Fibroblast of mammary gland (primary cell): ENCODE data around the gene HIC1.

ENCODE experiments used
- DNase-seq: peaks from one replicate; pipeline ENCODE4 v3.0.0-alpha.2; 2010; ENCODE audit warnings: low read depth
- H3K4me3 ChIP-seq: 2 replicates; pipeline ENCODE4 v1.5.1; 2011; ENCODE audit warnings: low read depth, mild to moderate bottlenecking, low read length, moderate library complexity; ENCODE audit not compliant: control insufficient read depth
- CTCF ChIP-seq: conservative IDR thresholded peaks from 2 replicates; pipeline ENCODE4 v1.5.1; 2011; ENCODE audit warnings: low read depth, low read length, inconsistent platforms; ENCODE audit not compliant: control insufficient read depth, insufficient read depth

HIC1 gene

DNA sequence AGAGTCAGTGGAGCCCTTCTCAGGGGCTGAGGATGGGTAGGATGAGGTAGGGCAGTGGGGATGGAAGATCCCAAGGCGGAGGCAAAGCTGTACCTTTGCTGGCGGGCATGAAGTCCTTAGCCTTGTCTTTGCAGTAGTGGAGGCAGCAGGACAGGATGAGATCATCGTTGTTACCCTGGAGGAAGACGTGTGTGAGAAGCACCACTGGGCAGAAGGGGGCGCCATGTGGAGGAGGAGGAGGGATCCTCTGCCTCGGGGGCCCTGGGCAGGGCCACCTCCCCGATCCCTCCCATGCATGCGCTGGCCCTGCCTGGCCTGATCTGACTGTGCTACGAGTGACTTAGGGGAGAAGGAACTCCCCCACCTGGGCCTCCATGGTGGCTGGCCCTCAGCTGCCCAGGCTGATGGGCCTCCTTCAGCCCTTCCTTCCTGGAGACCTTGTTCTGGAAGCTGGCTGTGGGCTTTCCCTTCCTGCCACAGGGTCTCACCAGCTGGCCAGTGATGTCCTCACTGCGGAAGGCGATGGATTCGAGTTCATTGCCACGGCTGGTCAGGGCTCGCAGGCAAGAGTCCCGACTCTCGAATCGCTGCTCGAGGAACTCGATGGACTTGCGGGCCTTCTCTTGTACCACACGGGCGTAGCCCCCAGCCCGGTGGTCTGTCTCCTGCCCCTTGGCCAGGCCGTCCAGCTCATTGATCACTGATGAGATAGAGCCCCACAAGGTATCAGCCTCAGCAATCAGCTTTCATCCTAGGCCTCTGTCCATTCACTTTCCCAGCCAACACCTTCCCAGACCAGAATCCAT lies 10.3 kb downstream of the HIC1 start:
- peak; percentile 59 for TF ChIP-seq CTCF
- H3K4me3 ChIP-seq, result no peak overlapping the region
- peak; percentile 87 for DNase-seq

DNA sequence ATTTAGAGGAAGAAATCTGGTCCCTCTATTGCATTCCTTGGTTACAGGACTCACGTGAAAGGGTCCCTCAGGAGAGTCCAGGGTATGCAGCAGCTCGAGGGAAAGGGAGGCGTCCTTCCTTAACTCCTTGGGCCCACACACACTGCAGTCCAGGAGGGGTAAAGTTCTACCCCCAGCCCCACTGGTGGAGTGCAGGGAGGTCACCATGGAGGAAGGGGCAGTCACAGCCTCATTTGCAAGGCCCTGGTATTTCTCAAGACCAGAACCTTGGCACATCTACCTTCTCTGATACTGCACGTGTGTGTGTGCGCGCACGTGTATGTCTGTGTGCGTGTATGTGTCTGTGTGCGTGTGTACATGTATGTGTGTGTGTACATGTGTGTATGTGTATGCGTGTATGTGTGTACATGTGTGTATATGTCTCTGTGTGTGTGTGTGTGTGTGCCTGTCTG lies 11.1 kb downstream of the HIC1 start:
- TF ChIP-seq CTCF, result no peak
- no peak overlapping the region for H3K4me3 ChIP-seq
- no peak for DNase-seq

DNA sequence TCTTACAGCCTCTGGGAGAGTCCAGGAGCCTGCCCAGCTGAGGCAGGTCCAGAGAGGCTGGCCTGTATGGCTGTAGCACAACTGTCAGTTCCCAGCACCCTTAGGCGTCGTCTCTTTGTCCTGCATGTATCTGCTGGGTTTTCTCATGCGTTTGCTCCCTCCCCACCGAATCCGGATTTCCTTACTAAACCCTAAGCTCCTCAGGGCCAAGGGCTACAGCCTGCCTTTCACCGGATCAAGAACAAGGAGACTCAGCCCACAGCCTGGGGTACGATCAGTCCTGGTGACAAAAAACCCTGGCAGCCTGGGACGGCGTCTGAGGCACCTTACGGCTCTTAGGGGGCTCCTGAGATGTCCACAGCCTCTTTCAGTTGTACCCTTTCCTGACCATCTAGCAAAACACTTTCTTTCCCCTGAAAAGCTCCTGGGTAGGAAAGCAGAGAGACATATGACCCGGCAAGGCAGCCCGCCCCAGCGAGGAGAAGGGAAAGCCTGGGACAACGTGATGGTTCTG lies 12.2 kb downstream of the HIC1 start:
- no peak overlapping the region for H3K4me3 ChIP-seq
- DNase-seq, result no peak
- no peak for TF ChIP-seq CTCF

DNA sequence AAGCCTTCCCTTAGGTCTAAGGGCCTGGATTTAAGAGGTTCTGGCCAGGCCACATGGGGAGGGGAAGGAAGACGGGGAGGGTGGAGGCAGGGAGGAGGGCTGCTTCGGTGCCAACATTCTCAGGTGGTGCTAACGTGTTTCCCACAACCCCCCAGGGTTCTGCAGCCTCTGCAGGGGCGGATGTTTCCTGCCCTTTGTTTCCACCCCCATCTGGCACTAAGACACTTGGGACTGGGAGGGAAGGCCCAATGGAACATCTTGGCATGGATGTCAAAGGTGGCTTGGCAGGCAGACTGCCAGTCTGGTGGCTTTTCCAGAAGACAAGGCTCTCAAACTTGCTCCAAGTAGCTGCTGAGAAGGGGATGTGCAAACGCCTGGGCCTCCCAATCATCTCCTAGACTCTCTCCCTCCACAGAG lies 12.7 kb downstream of the HIC1 start:
- no peak for TF ChIP-seq CTCF
- peak; percentile 84 for DNase-seq
- no peak overlapping the region for H3K4me3 ChIP-seq

- peak; percentile 88 for DNase-seq
- no peak overlapping the region for H3K4me3 ChIP-seq
- peak; percentile 17 for TF ChIP-seq CTCF
These were observed 13.2 kb downstream of the HIC1 start for GRCh38 chr17:2068031-2068518.

DNA sequence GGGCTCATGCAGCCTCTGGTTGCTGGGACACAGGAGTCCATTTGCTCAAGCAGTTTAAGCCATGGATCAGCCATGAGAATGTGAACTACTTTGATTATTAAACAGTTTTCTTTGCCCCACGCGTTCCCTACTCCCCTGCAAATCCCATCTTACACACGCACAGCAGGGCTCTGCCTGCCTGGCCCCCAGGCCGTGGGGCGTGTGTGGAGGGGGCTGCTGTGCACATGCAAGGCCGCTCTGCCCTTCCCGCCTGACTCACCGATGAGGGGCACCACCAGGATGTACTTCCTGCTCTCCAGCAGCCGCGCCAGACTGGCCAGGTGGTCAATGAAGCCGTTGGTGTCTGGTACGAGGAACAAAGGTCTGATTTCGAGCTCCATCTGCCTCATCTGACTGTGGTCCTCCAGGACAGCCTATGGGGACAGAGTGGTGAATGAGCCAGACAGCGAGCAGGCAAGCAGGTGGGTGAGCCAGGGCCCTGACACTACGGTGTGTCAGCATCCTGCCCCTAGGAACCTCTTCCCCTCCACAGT lies 13.7 kb downstream of the HIC1 start:
- no peak overlapping the region for H3K4me3 ChIP-seq
- TF ChIP-seq CTCF, result no peak
- DNase-seq, result peak; percentile 69
